C4-2B (cell line): ENCODE measurements around the gene GPR142.

Experiments used
- H3K27ac ChIP-seq: fragments of 450-650 bp; 2 replicates; pipeline ENCODE4 v1.5.1; 2017
- ZFX ChIP-seq: fragments of 450-650 bp; IDR thresholded peaks from 2 replicates; pipeline ENCODE4 v1.6.1; 2017
- TF ChIP-seq, protein P1 (sequence below): fragments of 450-650 bp; conservative IDR thresholded peaks from 2 replicates; pipeline ENCODE4 v1.5.1; 2017; ENCODE audit warnings: mild to moderate bottlenecking

GPR142 gene

DNA sequence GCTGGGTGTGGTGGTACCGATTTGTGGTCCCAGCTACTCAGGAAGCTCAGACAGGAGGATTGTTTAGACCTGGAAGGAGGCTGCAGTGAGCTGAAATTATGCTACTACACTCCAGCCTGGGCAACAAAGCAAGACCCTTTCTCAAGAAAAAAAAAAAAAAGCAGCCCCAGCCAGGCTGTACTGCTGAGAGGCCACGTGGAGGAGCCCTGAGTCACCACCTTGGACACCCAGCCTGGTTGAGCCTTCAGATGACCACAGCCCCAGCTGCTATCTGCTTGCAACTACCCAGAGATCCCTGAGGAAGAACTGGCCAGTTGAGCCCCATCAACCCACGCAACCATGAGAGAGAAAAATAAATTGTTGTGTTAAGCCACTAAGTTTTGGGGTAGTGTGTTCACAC, 41.0 kb downstream of the GPR142 start:
- no peak for TF ChIP-seq ZFX
- TF ChIP-seq, protein P1, sequence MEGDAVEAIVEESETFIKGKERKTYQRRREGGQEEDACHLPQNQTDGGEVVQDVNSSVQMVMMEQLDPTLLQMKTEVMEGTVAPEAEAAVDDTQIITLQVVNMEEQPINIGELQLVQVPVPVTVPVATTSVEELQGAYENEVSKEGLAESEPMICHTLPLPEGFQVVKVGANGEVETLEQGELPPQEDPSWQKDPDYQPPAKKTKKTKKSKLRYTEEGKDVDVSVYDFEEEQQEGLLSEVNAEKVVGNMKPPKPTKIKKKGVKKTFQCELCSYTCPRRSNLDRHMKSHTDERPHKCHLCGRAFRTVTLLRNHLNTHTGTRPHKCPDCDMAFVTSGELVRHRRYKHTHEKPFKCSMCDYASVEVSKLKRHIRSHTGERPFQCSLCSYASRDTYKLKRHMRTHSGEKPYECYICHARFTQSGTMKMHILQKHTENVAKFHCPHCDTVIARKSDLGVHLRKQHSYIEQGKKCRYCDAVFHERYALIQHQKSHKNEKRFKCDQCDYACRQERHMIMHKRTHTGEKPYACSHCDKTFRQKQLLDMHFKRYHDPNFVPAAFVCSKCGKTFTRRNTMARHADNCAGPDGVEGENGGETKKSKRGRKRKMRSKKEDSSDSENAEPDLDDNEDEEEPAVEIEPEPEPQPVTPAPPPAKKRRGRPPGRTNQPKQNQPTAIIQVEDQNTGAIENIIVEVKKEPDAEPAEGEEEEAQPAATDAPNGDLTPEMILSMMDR, result no peak
- no peak overlapping the region for H3K27ac ChIP-seq

DNA sequence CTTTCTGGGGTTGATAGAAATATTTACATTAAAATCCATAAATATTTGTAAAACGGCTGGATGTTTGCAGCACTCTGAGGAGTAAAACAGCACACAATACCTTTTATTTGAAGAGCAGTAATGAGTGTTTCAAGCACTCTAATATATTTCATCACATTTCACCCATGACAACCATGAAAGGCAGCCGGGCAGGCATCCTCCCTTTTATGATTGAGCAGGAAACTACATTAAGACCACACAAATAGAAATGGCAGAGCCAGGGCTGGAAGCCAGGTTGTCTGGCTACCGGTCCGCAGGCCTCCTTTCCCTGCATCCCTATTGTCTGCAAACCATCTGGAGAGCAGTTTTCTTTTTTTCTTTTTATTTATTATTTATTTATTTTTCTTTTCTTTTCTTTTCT, 41.5 kb downstream of the GPR142 start:
- H3K27ac ChIP-seq, result no peak overlapping the region
- no peak for TF ChIP-seq ZFX
- TF ChIP-seq, protein P1, result no peak

DNA sequence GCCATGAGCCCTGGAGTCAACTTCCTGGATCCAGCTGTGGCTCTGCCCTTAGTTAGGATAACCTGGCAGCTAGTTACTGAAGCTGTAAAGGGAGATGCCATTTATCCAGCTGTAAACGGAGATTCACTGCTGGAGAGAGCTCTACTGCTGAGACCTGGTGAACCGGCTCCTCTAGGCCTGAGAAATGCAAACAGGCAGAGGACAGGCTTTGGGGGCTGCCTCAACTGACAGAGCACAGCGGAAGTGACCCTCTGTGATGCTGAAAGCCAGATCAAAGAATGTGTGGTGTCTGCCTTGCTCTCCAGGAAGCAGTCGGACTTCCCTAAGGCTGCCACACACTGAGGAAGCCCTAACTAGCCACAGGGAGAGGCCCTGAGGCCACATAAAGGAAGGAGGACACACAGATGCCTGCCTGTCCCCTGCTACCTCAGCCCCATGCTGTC, 42.7 kb downstream of the GPR142 start:
- no peak for TF ChIP-seq ZFX
- TF ChIP-seq, protein P1, result no peak
- H3K27ac ChIP-seq, result no peak overlapping the region

DNA sequence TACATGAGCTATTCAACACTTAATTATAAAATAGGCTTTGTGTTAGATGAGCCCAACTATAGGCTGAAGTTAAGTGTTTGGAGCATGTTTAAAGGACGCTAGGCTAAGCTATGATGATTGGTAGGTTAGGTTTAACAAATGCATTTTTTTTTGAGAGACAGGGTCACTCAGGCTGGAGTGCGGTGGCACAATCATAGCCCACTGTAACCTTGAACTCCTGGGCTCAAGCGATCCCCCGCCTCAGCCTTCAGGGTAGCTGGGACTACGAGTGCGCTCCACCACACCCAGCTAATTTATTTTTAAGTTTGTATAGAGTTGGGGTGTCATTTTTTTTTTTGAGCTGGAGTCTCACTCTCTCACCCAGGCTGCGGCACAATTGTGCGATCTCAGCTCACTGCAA, 45.3 kb downstream of the GPR142 start:
- no peak for TF ChIP-seq ZFX
- TF ChIP-seq, protein P1, result no peak
- no peak overlapping the region for H3K27ac ChIP-seq

DNA sequence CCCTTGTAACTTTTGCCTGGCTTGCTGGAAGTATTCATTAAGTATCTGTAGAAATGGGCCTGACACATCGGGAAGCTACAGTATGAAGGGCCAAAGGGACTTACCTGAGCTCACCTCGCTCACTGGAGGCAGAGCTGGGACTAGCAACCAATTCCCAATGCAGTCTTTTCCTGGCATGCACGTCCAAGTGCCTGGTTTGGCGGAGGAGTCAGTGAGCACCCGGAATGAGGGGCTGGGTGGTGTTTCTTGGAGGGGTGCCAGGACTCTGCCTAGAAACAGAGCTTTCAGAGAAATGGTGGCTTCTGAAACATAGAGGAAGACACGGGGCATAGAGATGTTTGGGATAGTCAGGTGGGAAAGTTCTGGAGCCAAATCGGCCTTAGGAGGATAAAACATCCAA, 46.2 kb downstream of the GPR142 start:
- TF ChIP-seq ZFX, result no peak
- TF ChIP-seq, protein P1, result no peak
- no peak overlapping the region for H3K27ac ChIP-seq

DNA sequence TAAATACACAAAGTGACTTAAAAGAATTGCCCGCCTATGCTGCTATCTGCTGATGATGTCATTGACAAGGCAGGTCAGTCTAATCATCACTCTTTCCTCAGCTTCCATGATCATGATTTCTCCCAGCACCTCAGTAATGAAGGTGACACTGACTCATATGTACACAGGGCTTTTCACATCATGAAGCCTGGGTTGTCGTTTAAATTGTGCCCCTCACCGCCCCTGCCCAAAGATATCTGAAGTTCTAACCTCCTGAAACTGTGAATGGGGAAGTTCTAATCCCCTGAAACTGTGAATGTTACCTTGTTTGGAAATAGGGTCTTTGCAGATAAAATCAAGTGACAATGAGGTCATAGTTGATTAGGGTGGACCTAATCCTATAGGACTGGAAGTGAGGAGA, 47.2 kb downstream of the GPR142 start:
- H3K27ac ChIP-seq, result no peak overlapping the region

DNA sequence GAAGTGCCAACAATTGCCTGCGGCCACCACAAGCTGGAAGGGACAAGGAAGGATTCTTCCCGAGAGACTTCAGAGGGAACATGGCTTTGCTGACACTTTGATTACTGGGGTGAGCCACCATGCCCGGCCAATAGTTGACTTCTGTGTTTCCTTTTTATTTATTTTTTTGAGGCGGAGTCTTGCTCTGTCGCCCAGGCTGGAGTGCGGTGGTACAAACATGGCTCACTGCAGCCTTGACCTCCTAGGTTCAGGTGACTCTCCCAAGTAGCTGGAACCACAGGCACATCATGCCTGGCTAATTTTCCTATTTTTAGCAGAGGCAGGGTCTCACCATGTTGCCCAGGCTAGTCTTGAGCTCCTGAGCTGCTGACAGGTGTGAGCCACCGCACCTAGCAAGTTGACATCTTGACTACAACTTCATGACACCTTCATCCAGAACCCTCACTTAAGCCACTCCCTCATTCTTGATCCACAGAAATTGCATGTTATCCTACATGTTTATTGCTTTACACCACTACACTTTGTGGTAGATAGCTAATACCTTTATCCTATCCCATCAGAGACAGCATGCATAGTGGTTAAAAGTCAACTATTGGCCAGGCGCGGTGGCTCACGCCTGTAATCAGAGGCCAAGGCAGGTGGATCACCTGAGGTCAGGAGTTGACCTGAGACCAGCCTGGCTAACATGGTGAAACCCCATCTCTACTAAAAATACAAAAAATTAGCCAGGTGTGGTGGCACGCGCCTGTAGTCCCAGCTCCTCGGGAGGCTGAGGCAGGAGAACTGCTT, 48.5 kb downstream of the GPR142 start:
- TF ChIP-seq, protein P1, result no peak
- TF ChIP-seq ZFX, result no peak
- H3K27ac ChIP-seq, result no peak overlapping the region

More for the DNA sequence above, 47.2 kb downstream of the GPR142 start:
- TF ChIP-seq ZFX, result no peak
- TF ChIP-seq, protein P1, result no peak
